GM18951 (cell line): ENCODE measurements around the gene CTAGE6.
"Not testable (repeated sequence)": the region's sequence is repeated elsewhere in the genome, so short reads cannot be mapped to it uniquely, and the experiment has no call there.

Experiments
- POLR2A ChIP-seq: IDR thresholded peaks from 4 replicates; pipeline ENCODE4 v1.6.1; 2011; ENCODE audit warnings: mild to moderate bottlenecking; ENCODE audit not compliant: insufficient read length, insufficient read depth; ENCODE audit errors: extremely low read depth
- in situ Hi-C: fragments of 300-500 bp; cut with MboI; formaldehyde crosslinking; loops from one replicate; pipeline ENCODE4 v1.12.0; 2022; ENCODE audit warnings: low sequenced_read_pairs, mixed read lengths, inconsistent platforms; ENCODE audit not compliant: unreplicated experiment

Gene CTAGE6

DNA sequence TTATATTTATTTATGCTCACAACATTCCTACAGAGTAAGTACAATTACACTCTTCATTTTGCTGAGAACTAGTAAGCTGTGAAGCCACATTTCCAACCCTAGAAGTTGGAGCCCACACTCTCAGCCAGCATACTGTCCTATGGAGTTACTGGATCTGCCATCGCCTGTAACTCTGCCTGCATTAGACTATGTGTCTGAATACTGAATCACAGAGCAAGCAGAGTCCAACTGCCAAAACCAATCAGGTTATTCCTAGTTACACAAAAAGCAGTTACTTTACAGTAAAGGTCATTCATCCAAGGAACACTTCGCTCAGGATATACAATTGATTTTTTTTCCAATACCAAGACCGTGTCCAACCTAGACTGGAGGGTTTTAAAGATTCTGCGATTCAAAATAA is 21.5 kb downstream of the CTAGE6 start:
- in situ Hi-C loops = no loop called here
- no peak for TF ChIP-seq POLR2A

- no peak for TF ChIP-seq POLR2A
- in situ Hi-C loops = no loop called here
These were observed 23.6 kb downstream of the CTAGE6 start for GRCh38 chr7:143733876-143734275.

DNA sequence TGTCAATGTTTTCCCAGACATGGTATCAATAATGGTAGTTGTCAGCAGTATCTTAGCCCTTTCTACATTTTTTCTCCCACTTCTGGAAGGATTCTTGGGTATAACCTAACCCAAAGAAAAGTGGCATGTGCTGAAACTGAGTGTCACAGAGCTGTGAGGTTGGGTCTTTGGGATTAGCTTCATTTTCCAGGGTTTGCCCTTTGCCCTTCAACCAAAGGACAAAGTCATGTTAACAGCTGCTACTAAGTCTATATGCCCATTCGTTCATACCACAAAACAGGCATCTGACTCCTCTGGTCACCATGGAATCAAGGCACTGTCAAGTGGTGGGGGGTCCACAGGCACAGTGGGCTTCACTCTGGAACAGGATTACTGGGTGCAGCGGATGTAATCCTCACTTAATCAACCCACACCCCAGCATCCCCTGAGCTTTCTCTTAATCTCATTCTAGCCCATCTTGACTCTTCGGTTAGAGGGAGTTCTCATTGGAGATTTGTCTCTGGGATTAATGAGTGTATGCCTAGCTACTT is 29.1 kb downstream of the CTAGE6 start:
- TF ChIP-seq POLR2A = no peak
- in situ Hi-C loops = no loop called here

DNA sequence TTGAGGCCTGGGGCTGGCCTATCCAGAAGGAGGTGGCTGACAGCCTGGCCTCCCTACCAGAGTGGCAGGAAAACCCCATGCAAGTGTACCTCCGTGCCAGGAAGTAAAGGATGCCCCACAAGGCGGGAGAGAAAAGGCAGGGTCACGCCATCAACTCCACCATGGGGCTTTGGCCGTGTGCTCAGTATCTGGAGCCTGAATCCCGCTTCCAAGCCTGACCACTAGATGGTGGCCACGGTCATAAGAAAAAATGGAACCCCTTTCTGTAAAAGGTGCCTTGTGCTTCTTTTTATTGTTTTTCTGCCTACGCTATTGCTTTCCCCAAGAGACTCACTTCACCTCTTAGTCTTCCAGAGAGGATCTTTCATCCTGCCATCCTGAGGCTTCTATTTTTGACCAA is 29.9 kb downstream of the CTAGE6 start:
- in situ Hi-C loops = not testable (repeated sequence)

GRCh38 chr7:143726143-143726542 is 31.4 kb downstream of the CTAGE6 start:
- in situ Hi-C loops = not testable (repeated sequence)

DNA sequence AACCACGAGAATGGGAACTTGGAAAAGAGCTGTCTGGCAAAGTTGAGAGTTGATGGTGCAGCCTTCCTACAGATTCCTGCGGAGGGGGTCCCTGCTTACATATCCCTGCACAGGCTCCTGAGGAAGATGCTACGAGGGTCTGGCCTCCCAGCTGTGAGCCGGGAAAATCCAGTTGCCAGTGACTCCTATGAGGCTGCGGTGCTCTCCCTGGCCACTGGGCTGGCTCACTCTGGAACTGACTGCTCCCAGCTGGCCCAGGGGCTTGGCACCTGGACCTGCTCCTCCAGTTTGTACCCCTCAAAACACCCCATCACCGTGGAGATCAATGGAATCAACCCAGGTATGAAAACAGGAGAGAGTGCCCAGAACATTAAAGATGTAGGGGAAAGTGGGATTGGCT is 37.2 kb downstream of the CTAGE6 start:
- in situ Hi-C loops = not testable (repeated sequence)

GRCh38 chr7:143715543-143716193 is 41.8 kb downstream of the CTAGE6 start:
- in situ Hi-C loops = not testable (repeated sequence)

DNA sequence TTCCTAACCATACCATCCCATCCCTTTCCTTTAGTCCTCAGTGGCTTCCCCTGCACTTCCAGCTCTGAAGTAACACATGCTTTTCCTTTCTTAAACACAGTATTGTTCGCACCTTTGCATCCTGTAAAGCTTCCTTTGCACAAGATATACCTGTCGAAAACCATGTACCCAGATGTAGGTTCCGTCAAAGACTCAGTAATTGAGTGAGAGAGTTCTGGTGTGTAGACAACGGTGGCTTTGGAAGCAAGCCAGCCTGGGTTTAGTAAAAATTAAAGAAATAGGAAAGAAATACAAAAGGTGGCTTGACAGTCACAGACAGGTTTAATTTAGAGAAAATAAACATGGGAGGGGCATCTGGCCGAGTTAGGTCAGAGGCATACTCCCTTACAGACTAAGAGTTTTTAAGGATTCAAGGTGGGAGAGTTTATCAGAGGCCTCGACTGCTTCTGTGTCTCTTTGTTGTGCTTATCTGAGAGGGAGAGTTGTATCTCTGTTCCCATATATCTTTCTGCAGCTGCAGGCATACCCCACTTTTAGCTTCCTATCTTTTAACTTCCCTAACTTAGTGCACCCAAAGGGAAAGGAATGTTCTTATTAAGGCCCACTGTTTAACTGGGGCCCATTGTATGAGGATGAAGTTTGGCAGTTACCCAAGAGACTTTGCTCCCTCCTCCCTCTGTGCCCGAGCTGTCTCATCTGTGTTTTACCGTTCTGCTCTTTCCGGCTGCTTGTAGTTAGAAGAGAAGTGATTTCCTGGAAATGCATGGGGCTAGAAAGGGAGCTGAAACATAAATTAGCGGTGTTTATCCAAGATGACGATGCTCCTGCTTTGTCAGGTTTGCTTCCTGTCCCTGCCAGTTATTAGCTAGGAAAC is 42.7 kb downstream of the CTAGE6 start:
- in situ Hi-C loops = not testable (repeated sequence)

GRCh38 chr7:143712381-143712780 is 45.1 kb downstream of the CTAGE6 start:
- in situ Hi-C loops = not testable (repeated sequence)

DNA sequence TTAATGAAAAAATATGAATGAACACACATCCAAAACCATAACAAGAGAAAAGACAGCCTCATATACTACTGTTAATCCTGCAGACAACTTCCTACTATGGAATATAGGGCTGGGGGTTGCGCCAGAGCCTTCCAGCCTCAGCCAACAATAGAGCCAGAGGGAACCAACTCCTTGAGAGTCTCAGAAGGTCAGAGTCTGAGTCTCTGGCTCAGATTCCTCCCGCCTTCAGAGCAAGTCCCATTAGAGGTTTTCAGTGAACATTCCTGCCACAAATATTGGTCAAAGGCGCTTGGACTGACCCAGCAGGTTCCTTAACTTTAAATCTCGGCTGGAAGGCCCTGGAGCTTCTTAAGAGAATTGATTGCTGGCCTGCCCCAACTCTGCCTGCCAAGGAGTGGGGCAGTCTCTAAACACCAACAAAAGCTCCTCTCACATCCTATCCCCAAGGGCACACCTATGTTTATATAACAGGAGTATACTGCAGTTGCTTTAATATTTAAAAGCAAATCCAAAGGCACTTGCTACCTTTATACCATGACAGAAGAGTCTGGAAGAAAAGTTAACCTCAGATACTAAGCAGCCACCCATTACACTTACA is 45.7 kb downstream of the CTAGE6 start:
- in situ Hi-C loops = not testable (repeated sequence)

DNA sequence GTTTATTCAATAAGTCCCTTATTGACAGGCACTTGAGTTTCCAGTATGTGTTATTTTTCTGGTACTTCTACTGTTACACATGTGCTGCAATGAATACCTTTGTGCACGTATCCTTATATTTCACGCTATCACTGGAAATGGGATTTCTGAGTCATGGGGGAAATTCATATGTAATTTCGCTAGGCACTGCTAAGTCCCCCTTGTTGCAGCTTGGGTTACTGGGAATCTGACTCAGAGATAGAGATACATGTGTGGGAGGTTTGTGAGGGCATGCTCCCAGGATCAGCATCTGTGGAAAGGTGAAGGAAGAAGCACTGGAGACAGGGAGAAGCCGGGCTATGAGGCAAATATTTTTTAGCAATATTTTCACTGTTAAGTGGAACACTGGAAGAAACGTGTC is 47.6 kb downstream of the CTAGE6 start:
- in situ Hi-C loops = not testable (repeated sequence)
